Lower leg skin (tissue), 4 donors: ENCODE results near the gene CLDN10. TPM values are rescaled to one million over a fixed set of nuclear protein-coding genes. Genes with fewer than 3 reads are reported as not detected.

Experiments used
- DNase-seq, 2 donors: peaks; one replicate each; pipeline ENCODE4 v3.0.0-alpha.2; 2019; ENCODE audit warnings: low spot score in 2 of 2
- H3K4me3 ChIP-seq: fragments of 200-600 bp; sonication (generic); 2 replicates; pipeline ENCODE4 v1.5.1; 2017; ENCODE audit warnings: mild to moderate bottlenecking, low read depth; ENCODE audit not compliant: poor library complexity, severe bottlenecking
- POLR2A ChIP-seq, 2 donors: fragments of 450-650 bp; IDR thresholded peaks; one replicate each; pipeline ENCODE4 v1.6.1; 2016 to 2017; ENCODE audit warnings: antibody characterized with exemption in 2 of 2, mild to moderate bottlenecking in 1 of 2, moderate library complexity in 1 of 2
- WGBS, 2 donors: methylation state at CpG; one replicate each; pipeline ENCODE4 v1.1.5; 2018; 5-methylcytosine and 5-hydroxymethylcytosine counted together
- intact Hi-C: fragments of 100-400 bp; cut with DNase I; formaldehyde crosslinking; loops from one replicate; pipeline ENCODE4 v1.15.0; 2023; ENCODE audit warnings: low total_unique reads
- total RNA-seq, 4 donors: library from RNA; depleted of rRNA; stranded (reverse); fragments of >200 nt; gene quantifications; one replicate each; pipeline ENCODE4 v1.1.0, GENCODE V29; 2016
- TF ChIP-seq, protein P1 (sequence below), 3 donors: fragments of 450-650 bp; IDR thresholded peaks; one replicate each; pipeline ENCODE4 v1.5.1; 2016; ENCODE audit warnings: antibody characterized with exemption in 3 of 3, mild to moderate bottlenecking in 3 of 3, moderate library complexity in 2 of 3

The CLDN10 gene
- total RNA-seq, 4 donors from 2014 or later, result 7.6 to 33.3 (median 19.9) TPM

DNA sequence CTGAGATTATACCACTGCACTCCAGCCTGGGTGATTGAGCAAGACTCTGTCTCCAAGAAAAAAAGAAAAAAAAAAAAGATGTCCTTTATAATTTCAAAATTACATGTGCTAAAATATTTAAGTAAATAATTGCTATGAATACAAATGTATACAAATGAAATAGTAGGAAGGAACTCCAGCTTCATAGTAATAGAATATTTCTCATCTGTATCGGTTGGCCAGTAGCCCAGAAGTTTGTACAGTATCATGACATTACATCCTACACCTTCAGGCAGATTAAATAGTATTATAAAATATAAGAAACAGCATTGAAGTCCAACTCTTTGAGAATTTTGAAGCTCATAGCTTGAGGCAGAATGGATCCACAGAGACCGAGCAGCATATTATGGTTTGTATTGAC lies 36.5 kb upstream of the CLDN10 start:
- H3K4me3 ChIP-seq, result no peak overlapping the region
- intact Hi-C loops, result no loop called here
- 30 to 42% methylated on average over 2 of the region's 2 CpGs for WGBS, 2 donors
- TF ChIP-seq, protein P1, sequence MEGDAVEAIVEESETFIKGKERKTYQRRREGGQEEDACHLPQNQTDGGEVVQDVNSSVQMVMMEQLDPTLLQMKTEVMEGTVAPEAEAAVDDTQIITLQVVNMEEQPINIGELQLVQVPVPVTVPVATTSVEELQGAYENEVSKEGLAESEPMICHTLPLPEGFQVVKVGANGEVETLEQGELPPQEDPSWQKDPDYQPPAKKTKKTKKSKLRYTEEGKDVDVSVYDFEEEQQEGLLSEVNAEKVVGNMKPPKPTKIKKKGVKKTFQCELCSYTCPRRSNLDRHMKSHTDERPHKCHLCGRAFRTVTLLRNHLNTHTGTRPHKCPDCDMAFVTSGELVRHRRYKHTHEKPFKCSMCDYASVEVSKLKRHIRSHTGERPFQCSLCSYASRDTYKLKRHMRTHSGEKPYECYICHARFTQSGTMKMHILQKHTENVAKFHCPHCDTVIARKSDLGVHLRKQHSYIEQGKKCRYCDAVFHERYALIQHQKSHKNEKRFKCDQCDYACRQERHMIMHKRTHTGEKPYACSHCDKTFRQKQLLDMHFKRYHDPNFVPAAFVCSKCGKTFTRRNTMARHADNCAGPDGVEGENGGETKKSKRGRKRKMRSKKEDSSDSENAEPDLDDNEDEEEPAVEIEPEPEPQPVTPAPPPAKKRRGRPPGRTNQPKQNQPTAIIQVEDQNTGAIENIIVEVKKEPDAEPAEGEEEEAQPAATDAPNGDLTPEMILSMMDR (IDR thresholded peaks at IDR 0.05), result no peak
- TF ChIP-seq POLR2A (IDR thresholded peaks at IDR 0.05), result no peak
- no peak for DNase-seq

DNA sequence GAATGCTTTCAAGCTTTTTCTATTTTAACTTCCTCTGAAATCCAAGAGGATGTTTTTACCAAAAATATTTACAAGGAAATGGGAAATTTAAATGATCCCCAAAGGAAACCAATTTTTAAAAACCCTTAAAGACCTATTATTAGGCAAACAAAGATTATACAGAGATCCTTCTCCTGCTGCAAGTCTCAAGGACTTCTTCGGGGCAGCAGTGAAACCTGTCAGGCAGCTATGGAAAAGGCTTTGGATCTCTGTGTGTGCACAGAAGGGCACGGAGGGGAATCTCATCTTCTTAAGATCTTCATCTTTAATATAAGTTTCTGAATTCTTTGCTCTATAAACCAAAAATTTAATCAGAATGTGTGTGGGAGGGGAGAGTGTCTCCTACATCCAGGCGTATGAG lies 36.0 kb upstream of the CLDN10 start:
- intact Hi-C loops, result no loop called here
- H3K4me3 ChIP-seq, result no peak overlapping the region
- DNase-seq, result no peak
- TF ChIP-seq, protein P1 (IDR thresholded peaks at IDR 0.05), result no peak
- no peak for TF ChIP-seq POLR2A (IDR thresholded peaks at IDR 0.05)
- WGBS, 2 donors, result 6 to 10% methylated on average over 3 of the region's 3 CpGs

GRCh38 chr13:95523598-95523997 lies 28.9 kb upstream of the CLDN10 start:
- WGBS, 2 donors, result 86 to 91% methylated on average over 5 of the region's 5 CpGs
- H3K4me3 ChIP-seq, result no peak overlapping the region
- no peak for TF ChIP-seq POLR2A (IDR thresholded peaks at IDR 0.05)
- TF ChIP-seq, protein P1 (IDR thresholded peaks at IDR 0.05), result no peak
- DNase-seq, result no peak
- intact Hi-C loops, result no loop called here

- TF ChIP-seq POLR2A (IDR thresholded peaks at IDR 0.05), result no peak
- TF ChIP-seq, protein P1 (IDR thresholded peaks at IDR 0.05), result no peak
- no peak for DNase-seq
- no peak overlapping the region for H3K4me3 ChIP-seq
- WGBS, 2 donors, result 41 to 51% methylated on average over 6 of the region's 6 CpGs
- intact Hi-C loops, result no loop called here
Observed at GRCh38 chr13:95524264-95524901, 28.1 kb upstream of the CLDN10 start.

DNA sequence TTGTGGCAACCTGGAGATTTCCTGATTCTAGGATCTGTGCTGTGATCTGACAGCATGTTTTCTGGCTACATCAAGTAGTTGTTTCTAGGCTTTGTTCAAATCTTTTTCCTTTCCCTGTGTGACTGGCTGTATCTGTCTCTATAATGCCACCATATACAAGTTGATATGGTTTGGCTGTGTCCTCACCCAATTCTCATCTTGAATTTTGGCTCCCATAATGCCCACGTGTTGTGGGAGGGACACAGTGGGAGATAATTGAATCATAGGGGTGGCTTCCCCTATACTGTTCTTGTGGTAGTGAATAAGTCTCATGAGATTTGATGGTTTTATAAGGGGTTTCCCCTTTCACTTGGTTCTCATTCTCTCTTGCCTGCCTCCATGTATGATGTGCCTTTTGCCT lies 24.6 kb upstream of the CLDN10 start:
- intact Hi-C loops, result no loop called here
- TF ChIP-seq POLR2A (IDR thresholded peaks at IDR 0.05), result no peak
- TF ChIP-seq, protein P1 (IDR thresholded peaks at IDR 0.05), result no peak

GRCh38 chr13:95530178-95530577 lies 22.3 kb upstream of the CLDN10 start:
- no peak overlapping the region for H3K4me3 ChIP-seq
- DNase-seq, result no peak
- intact Hi-C loops, result no loop called here
- WGBS, 2 donors, result 57 to 60% methylated on average over 5 of the region's 5 CpGs
- TF ChIP-seq, protein P1 (IDR thresholded peaks at IDR 0.05), result no peak
- no peak for TF ChIP-seq POLR2A (IDR thresholded peaks at IDR 0.05)

More for the DNA sequence above, 24.6 kb upstream of the CLDN10 start:
- WGBS, 2 donors, result 50 to 86% methylated on average over 1 of the region's 1 CpG
- no peak overlapping the region for H3K4me3 ChIP-seq
- DNase-seq, result no peak
